Keratinocyte (primary cell): ENCODE data around the gene SLC17A9. TPM values are rescaled to one million over a fixed set of nuclear protein-coding genes. Genes with fewer than 3 reads are reported as not detected.

ENCODE experiments used
- DNase-seq: peaks from one replicate; pipeline ENCODE4 v3.0.0-alpha.2; 2011; ENCODE audit warnings: low read depth, missing footprints, low spot score
- FAIRE-seq: peaks from 2 replicates; lab custom pipeline; 2011; peaks lifted over from hg19 to GRCh38; lab: Jason Lieb, UNC
- H2AFZ ChIP-seq: 2 replicates; pipeline ENCODE4 v1.6.0; 2012; ENCODE audit warnings: low read length, control low read depth, inconsistent platforms; ENCODE audit not compliant: control insufficient read depth
- H3K27ac ChIP-seq: 2 replicates; pipeline ENCODE4 v1.5.1; 2011; ENCODE audit warnings: low read length; ENCODE audit not compliant: control insufficient read depth, insufficient read depth
- H3K27me3 ChIP-seq: 3 replicates; pipeline ENCODE4 v1.6.0; 2011; ENCODE audit warnings: low read length; ENCODE audit not compliant: control insufficient read depth, insufficient read depth; ENCODE audit errors: extremely low read depth
- H3K36me3 ChIP-seq, 2 experiments: 2 replicates in 1 of 2; 3 replicates in 1 of 2; pipeline ENCODE4 v1.5.1; 2011; ENCODE audit warnings: low read length in 2 of 2, mild to moderate bottlenecking in 1 of 2; ENCODE audit not compliant: control insufficient read depth in 2 of 2, insufficient read depth in 2 of 2; ENCODE audit errors: extremely low read depth in 1 of 2
- H3K4me1 ChIP-seq: 3 replicates; pipeline ENCODE4 v1.5.1; 2011; ENCODE audit warnings: low read length; ENCODE audit not compliant: control insufficient read depth, insufficient read depth; ENCODE audit errors: extremely low read depth
- H3K4me2 ChIP-seq: 3 replicates; pipeline ENCODE4 v1.6.0; 2011; ENCODE audit warnings: low read depth, low read length; ENCODE audit not compliant: control insufficient read depth, insufficient read depth; ENCODE audit errors: extremely low read depth
- H3K4me3 ChIP-seq, 3 experiments: fragments of 200-600 bp in 1 of 3; sonication (generic) in 1 of 3; 2 replicates in 2 of 3; 3 replicates in 1 of 3; pipeline ENCODE4 v1.5.1; 2011 to 2016; ENCODE audit warnings: low read length in 3 of 3, mild to moderate bottlenecking in 3 of 3, control low read depth in 2 of 3, inconsistent platforms in 1 of 3, low read depth in 1 of 3, mixed read lengths in 1 of 3, mixed run types in 1 of 3, moderate library complexity in 1 of 3; ENCODE audit not compliant: control insufficient read depth in 2 of 3, insufficient read depth in 2 of 3; ENCODE audit errors: extremely low read depth in 1 of 3
- H3K79me2 ChIP-seq: 2 replicates; pipeline ENCODE4 v1.6.0; 2012; ENCODE audit warnings: low read length; ENCODE audit not compliant: control insufficient read depth, insufficient read depth
- H3K9ac ChIP-seq: 3 replicates; pipeline ENCODE4 v1.6.0; 2011; ENCODE audit warnings: low read length; ENCODE audit not compliant: control insufficient read depth, insufficient read depth; ENCODE audit errors: extremely low read depth
- H3K9me1 ChIP-seq: 3 replicates; pipeline ENCODE4 v1.6.0; 2011; ENCODE audit warnings: low read length; ENCODE audit not compliant: control insufficient read depth, insufficient read depth; ENCODE audit errors: extremely low read depth
- H3K9me3 ChIP-seq: 2 replicates; pipeline ENCODE4 v1.5.1; 2012; ENCODE audit warnings: low read depth, low read length; ENCODE audit not compliant: control insufficient read depth
- H4K20me1 ChIP-seq: 3 replicates; pipeline ENCODE4 v1.6.0; 2011; ENCODE audit warnings: low read length; ENCODE audit not compliant: control insufficient read depth, insufficient read depth; ENCODE audit errors: extremely low read depth
- EZH2 ChIP-seq: IDR thresholded peaks from one replicate; pipeline ENCODE4 v1.6.1; 2012; ENCODE audit warnings: inconsistent platforms, mild to moderate bottlenecking, low read length, moderate library complexity
- dilution Hi-C: fragments of 300-500 bp; cut with MboI; formaldehyde crosslinking; loops from one replicate; pipeline ENCODE4 v1.7.0; 2020; ENCODE audit warnings: low sequenced_read_pairs; ENCODE audit not compliant: extremely low pct_ligation_motif_present
- polyA plus RNA-seq, 5 experiments: library from polyadenylated mRNA; depleted of rRNA in 3 of 5; stranded (reverse) in 3 of 5; stranded (forward) in 1 of 5; unstranded in 1 of 5; fragments of >200 nt; gene quantifications; 1 replicate in 1 of 5; 2 replicates in 3 of 5; 3 replicates in 1 of 5; pipeline versions ENCODE4 v1.2.1 to v1.2.3, GENCODE V29; 2011 to 2012; ENCODE audit warnings: missing spikeins in 2 of 5, low read depth in 1 of 5, low replicate concordance in 1 of 5
- TF ChIP-seq, protein P1 (sequence below), 3 experiments: IDR thresholded peaks in 1 of 3; conservative IDR thresholded peaks in 1 of 3; optimal IDR thresholded peaks in 1 of 3; 2 replicates in 2 of 3; 3 replicates in 1 of 3; pipeline versions ENCODE3 to v1.5.1; 2011; ENCODE audit warnings: low read length in 3 of 3, mild to moderate bottlenecking in 3 of 3, moderate library complexity in 2 of 3, control low read depth in 1 of 3, inconsistent platforms in 1 of 3; ENCODE audit not compliant: insufficient read depth in 2 of 3; ENCODE audit errors: extremely low read depth in 1 of 3

Gene SLC17A9
- polyA plus RNA-seq, 1 donor (not counting 4 experiments of a cell fraction or from before 2014, with no cell fraction given): not detected

DNA sequence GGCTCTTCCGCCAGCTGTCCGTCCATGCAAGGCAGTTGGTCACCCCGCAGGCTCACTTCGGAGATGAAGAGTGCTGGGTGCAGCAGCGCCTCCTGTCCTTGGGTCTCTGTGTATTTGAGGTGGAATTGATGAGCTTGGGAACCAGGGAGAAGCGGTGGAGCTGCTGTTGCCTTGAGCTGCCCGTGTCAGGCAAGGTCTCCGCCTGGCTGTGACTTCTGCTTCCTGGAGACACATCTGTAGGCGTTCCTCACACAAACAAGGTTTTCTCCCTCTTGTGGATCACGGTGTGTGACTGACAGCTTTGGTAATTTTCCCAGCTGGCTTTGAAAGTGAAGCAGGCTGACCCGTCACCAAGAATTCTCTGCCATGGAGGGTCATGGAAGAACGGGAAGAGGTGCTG is 2.5 kb upstream of the SLC17A9 start:
- Histone ChIP-seq H3K36me3 (peaks cover 14 to 16% of the 10 kb centered on the region in 2 experiments), H3K9me1 (no peaks in the 10 kb centered on the region), H3K9me3 (no peaks in the 10 kb centered on the region), H3K9ac (no peak overlapping the region), H3K4me3 (no peak overlapping the region), H3K79me2 (peaks cover 2% of the 10 kb centered on the region), H2AFZ (no peak overlapping the region), H4K20me1 (no peaks in the 10 kb centered on the region), H3K4me1 (peaks cover 3% of the 10 kb centered on the region), H3K4me2 (no peak overlapping the region), H3K27me3 (no peaks in the 10 kb centered on the region), H3K27ac (no peak overlapping the region)
- dilution Hi-C loops: no loop called here
- DNase-seq (no peak), FAIRE-seq (no peak)
- TF ChIP-seq, protein P1, sequence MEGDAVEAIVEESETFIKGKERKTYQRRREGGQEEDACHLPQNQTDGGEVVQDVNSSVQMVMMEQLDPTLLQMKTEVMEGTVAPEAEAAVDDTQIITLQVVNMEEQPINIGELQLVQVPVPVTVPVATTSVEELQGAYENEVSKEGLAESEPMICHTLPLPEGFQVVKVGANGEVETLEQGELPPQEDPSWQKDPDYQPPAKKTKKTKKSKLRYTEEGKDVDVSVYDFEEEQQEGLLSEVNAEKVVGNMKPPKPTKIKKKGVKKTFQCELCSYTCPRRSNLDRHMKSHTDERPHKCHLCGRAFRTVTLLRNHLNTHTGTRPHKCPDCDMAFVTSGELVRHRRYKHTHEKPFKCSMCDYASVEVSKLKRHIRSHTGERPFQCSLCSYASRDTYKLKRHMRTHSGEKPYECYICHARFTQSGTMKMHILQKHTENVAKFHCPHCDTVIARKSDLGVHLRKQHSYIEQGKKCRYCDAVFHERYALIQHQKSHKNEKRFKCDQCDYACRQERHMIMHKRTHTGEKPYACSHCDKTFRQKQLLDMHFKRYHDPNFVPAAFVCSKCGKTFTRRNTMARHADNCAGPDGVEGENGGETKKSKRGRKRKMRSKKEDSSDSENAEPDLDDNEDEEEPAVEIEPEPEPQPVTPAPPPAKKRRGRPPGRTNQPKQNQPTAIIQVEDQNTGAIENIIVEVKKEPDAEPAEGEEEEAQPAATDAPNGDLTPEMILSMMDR (optimal IDR thresholded peaks at IDR 0.05 in 1 of 3, IDR thresholded peaks at IDR 0.05 in 1 of 3, conservative IDR thresholded peaks at IDR 0.05 in 1 of 3; ENCODE audit: extremely low read depth in 1 of 3, insufficient read depth in 2 of 3, low read length in 3 of 3): no peak
- no peak for TF ChIP-seq EZH2

DNA sequence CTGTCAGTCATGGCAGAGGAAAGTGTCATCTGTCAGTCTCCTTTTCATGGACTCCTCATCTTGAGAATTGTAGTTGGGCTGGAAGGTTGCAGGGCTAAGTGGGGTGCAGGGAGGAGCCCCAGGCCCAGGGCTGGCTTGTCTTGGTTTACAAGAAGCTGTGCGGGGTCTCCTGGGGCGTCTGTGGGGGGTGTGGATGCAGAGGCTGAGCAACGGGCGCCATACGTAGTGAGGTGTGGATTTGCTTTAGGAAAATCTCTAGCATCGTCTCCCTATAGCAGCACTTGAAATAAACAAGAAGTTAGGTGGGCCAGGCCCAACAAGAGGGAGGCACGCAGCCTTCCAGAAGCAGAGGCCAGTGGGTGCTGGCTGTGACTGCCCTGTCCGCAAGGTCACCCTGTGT is 1.8 kb upstream of the SLC17A9 start:
- peaks cover 3% of the 10 kb centered on the region for H3K4me1 ChIP-seq
- H3K36me3 ChIP-seq: peaks cover 11 to 13% of the 10 kb centered on the region in 2 experiments
- H3K4me3 ChIP-seq: no peak overlapping the region
- dilution Hi-C loops: no loop called here
- no peak overlapping the region for H2AFZ ChIP-seq
- H3K27me3 ChIP-seq: no peaks in the 10 kb centered on the region
- H3K9me3 ChIP-seq: no peaks in the 10 kb centered on the region
- H3K9ac ChIP-seq: no peak overlapping the region
- FAIRE-seq: no peak
- no peaks in the 10 kb centered on the region for H4K20me1 ChIP-seq
- no peak for DNase-seq
- H3K79me2 ChIP-seq: peaks cover 2% of the 10 kb centered on the region
- H3K4me2 ChIP-seq: no peak overlapping the region
- H3K9me1 ChIP-seq: no peaks in the 10 kb centered on the region
- no peak overlapping the region for H3K27ac ChIP-seq
- no peak for TF ChIP-seq EZH2
- TF ChIP-seq, protein P1 (optimal IDR thresholded peaks at IDR 0.05 in 1 of 3, IDR thresholded peaks at IDR 0.05 in 1 of 3, conservative IDR thresholded peaks at IDR 0.05 in 1 of 3; ENCODE audit: extremely low read depth in 1 of 3, insufficient read depth in 2 of 3, low read length in 3 of 3): no peak
